Pancreas (tissue), 10 donors: ENCODE measurements around the gene MOB3B. TPM values are rescaled to one million over a fixed set of nuclear protein-coding genes. Genes with fewer than 3 reads are reported as not detected.
A peak's percentile ranks its signal among the peaks of the same experiment; 100 is the strongest.

Source experiments
- ATAC-seq, 4 donors: fragments of 200-7000 bp; cut with Tn5 transposase; one replicate each; pipeline versions ENCODE4 v1.8.0 to v1.9.1; 2020; ENCODE audit warnings: mild to moderate bottlenecking in 4 of 4, moderate library complexity in 4 of 4
- DNase-seq, 6 donors: peaks; one replicate each; pipeline ENCODE4 v3.0.0-alpha.2; 2020
- FAIRE-seq: peaks from 2 replicates; lab custom pipeline; 2012; peaks lifted over from hg19 to GRCh38; lab: Jason Lieb, UNC
- H3K27ac ChIP-seq, 4 donors: fragments of 200-600 bp; sonication (generic); 1 replicate in 3 of 4; 2 replicates in 1 of 4; pipeline versions ENCODE4 v1.5.0 to v1.8.0; 2020
- H3K27me3 ChIP-seq, 4 donors: fragments of 200-600 bp; one replicate each; pipeline ENCODE4 v1.8.0; 2021
- H3K36me3 ChIP-seq, 3 donors: fragments of 200-600 bp; sonication (generic) in 1 of 3; one replicate each; pipeline versions ENCODE4 v1.5.0 to v1.8.0; 2020 to 2021
- H3K4me1 ChIP-seq, 3 donors: fragments of 200-600 bp; one replicate each; pipeline ENCODE4 v1.8.0; 2021
- H3K4me3 ChIP-seq, 4 donors: fragments of 200-600 bp; sonication (generic) in 2 of 4; one replicate each; pipeline versions ENCODE4 v1.5.0 to v1.8.0; 2020 to 2021
- H3K9me3 ChIP-seq, 4 donors: fragments of 200-600 bp; one replicate each; pipeline ENCODE4 v1.8.0; 2021
- CTCF ChIP-seq, 4 donors: fragments of 200-600 bp; sonication (generic) in 3 of 4; IDR thresholded peaks; one replicate each; pipeline versions ENCODE4 v1.5.0 to v1.8.0; 2021; ENCODE audit warnings: antibody characterized with exemption in 4 of 4
- WGBS, 2 donors: extraction: QIAGEN DNeasy Blood & Tissue Kit; methylation state at CpG; one replicate each; pipeline ENCODE4 v1.1.7; 2013; 5-methylcytosine and 5-hydroxymethylcytosine counted together
- intact Hi-C, 3 donors: fragments of 100-400 bp; cut with DNase I; formaldehyde crosslinking; loops; one replicate each; pipeline versions ENCODE4 v1.11.1 to v1.14.2; 2022
- polyA plus RNA-seq, 2 donors: library from polyadenylated mRNA; stranded (reverse); fragments of 200-250 nt; gene quantifications; one replicate each; pipeline ENCODE4 v1.2.3, GENCODE V29; 2013
- total RNA-seq, 6 donors: library from RNA; stranded (reverse); fragmentation: NEBNext Ultra II Directional in 4 of 6; extraction: Animal tissue kit (Norgen Biotek cat#: 25700) in 4 of 6; gene quantifications; one replicate each; pipeline versions ENCODE4 v1.2.1 to v1.2.4, GENCODE V29; 2021 to 2023
- donor health status: healthy with polysubstance abuse.
- donor health status: DM: no; HTN: no; CAD: no; lungs with moderate emphysema.
- donor health status: DM: no; HTN: no; CAD: no.
- donor health status: control.
- donor health status: control.
- donor health status: Bipolar disorder and iron deficiency.
- donor health status: DM: yes; HTN: yes; CAD: no.
- donor health status: DM: no; HTN: no; CAD: no.
- donor health status: DM: no; HTN: no; CAD: no.
- donor health status: DM: yes; HTN: yes; CAD: no.

MOB3B gene
- total and polyA plus RNA-seq, 8 donors, result 1.4 to 10.5 (median 4.0) TPM

DNA sequence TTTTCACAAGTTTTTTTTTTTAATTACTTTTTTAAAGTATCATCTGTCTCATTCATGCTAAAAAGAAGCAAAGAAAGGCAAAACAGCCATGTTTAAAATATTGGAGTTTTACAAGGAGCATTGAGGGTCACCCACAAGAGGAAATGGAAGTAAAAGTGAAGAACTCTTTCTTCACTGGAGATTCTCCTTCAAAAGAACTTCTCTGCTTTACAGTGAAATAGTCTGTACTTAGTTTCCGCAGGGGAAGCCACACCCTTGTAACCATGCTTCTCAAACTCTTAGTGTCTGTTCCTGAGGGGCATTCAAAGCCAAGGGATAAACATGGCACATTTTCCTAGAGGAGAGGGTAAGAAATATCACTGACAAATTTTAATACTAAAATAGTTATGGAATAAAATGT lies 35.1 kb upstream of the MOB3B start:
- no peak for DNase-seq
- intact Hi-C loops, result no loop called here
- Histone ChIP-seq H3K36me3 (peaks cover 0 to 15% (median 0%) of the 10 kb centered on the region in 3 donors), H3K9me3 (no peaks in the 10 kb centered on the region), H3K4me3 (no peak overlapping the region), H3K27me3 (no peaks in the 10 kb centered on the region), H3K4me1 (peaks cover 0 to 3% (median 0%) of the 10 kb centered on the region in 3 donors), H3K27ac (no peak overlapping the region)
- no peak for FAIRE-seq
- ATAC-seq, result peak in 1 of 4 donors; percentile 53
- 89 to 93% methylated on average over 1 of the region's 1 CpG for WGBS, 2 donors
- TF ChIP-seq CTCF (IDR thresholded peaks at IDR 0.05), result no peak

GRCh38 chr9:27563738-27564430 lies 34.3 kb upstream of the MOB3B start:
- WGBS, 2 donors, result 75 to 80% methylated on average over 4 of the region's 4 CpGs
- no peaks in the 10 kb centered on the region for H3K9me3 ChIP-seq
- no peak for TF ChIP-seq CTCF (IDR thresholded peaks at IDR 0.05)
- no peak for FAIRE-seq
- no peak overlapping the region for H3K27ac ChIP-seq
- ATAC-seq, result peak in 1 of 4 donors; percentile 38
- no peaks in the 10 kb centered on the region for H3K4me1 ChIP-seq
- no peak overlapping the region for H3K4me3 ChIP-seq
- intact Hi-C loops, result no loop called here
- H3K27me3 ChIP-seq, result no peaks in the 10 kb centered on the region
- DNase-seq, result no peak
- H3K36me3 ChIP-seq, result peaks cover 0 to 15% (median 0%) of the 10 kb centered on the region in 3 donors

GRCh38 chr9:27561685-27562084 lies 32.1 kb upstream of the MOB3B start:
- no peaks in the 10 kb centered on the region for H3K9me3 ChIP-seq
- ATAC-seq, result peak in 2 of 4 donors; percentile 49 to 53
- DNase-seq, result no peak
- H3K36me3 ChIP-seq, result peaks cover 0 to 21% (median 0%) of the 10 kb centered on the region in 3 donors
- H3K27ac ChIP-seq, result peak overlapping the region in 1 of 4 donors; percentile 40
- no peaks in the 10 kb centered on the region for H3K27me3 ChIP-seq
- no peaks in the 10 kb centered on the region for H3K4me1 ChIP-seq
- intact Hi-C loops, result no loop called here
- 61 to 70% methylated on average over 3 of the region's 3 CpGs for WGBS, 2 donors
- H3K4me3 ChIP-seq, result no peak overlapping the region
- FAIRE-seq, result no peak
- TF ChIP-seq CTCF (IDR thresholded peaks at IDR 0.05), result no peak

DNA sequence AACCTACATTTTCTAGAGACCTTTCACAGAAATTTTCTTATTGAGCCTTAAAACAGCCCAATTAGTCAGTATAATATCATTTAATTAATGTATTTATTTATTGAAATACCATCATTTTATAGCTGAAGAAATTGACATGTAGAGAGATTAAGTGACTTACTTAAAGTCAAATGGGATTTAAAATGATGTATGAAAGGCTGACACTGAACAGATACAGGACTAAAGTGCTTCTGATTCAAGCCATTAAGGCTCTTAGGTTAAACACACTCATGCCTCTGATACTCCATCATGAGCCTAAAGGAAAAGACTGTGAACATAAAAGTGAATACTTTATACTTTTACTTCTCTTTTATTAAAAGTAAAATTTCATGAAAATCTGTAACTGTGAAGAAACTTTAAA lies 30.8 kb upstream of the MOB3B start:
- no peak for DNase-seq
- H3K27me3 ChIP-seq, result no peaks in the 10 kb centered on the region
- H3K9me3 ChIP-seq, result no peaks in the 10 kb centered on the region
- intact Hi-C loops, result no loop called here
- H3K4me1 ChIP-seq, result no peaks in the 10 kb centered on the region
- no peak overlapping the region for H3K4me3 ChIP-seq
- H3K27ac ChIP-seq, result no peak overlapping the region
- no peak for TF ChIP-seq CTCF (IDR thresholded peaks at IDR 0.05)
- ATAC-seq, result no peak
- H3K36me3 ChIP-seq, result peaks cover 0 to 29% (median 0%) of the 10 kb centered on the region in 3 donors
- FAIRE-seq, result peak; percentile 39

GRCh38 chr9:27558307-27558706 lies 28.7 kb upstream of the MOB3B start:
- DNase-seq (no peak), ATAC-seq (no peak), FAIRE-seq (no peak)
- no peak for TF ChIP-seq CTCF (IDR thresholded peaks at IDR 0.05)
- Histone ChIP-seq H3K9me3 (no peaks in the 10 kb centered on the region), H3K4me3 (no peak overlapping the region), H3K27me3 (no peaks in the 10 kb centered on the region), H3K36me3 (peaks cover 0 to 36% (median 3%) of the 10 kb centered on the region in 3 donors), H3K27ac (no peak overlapping the region), H3K4me1 (no peaks in the 10 kb centered on the region)
- intact Hi-C loops, result no loop called here
